Esophagus muscularis mucosa (tissue), 4 donors: ENCODE measurements around the gene NEK11. TPM values are rescaled to one million over a fixed set of nuclear protein-coding genes. Genes with fewer than 3 reads are reported as not detected.
"Not testable (repeated sequence)": the region's sequence is repeated elsewhere in the genome, so short reads cannot be mapped to it uniquely, and the experiment has no call there.

ENCODE experiments used
- DNase-seq: peaks from one replicate; pipeline ENCODE4 v3.0.0-alpha.2; 2017; ENCODE audit errors: extremely low spot score
- H3K27ac ChIP-seq, 4 donors: fragments of 200-600 bp; sonication (generic); replicated peaks in 1 of 4; 1 replicate in 3 of 4; 2 replicates in 1 of 4; pipeline ENCODE4 v1.5.1; 2016 to 2019; ENCODE audit warnings: mild to moderate bottlenecking in 1 of 4
- H3K27me3 ChIP-seq, 4 donors: fragments of 200-600 bp; sonication (generic); one replicate each; pipeline versions ENCODE4 v1.5.1 to v1.6.0; 2016 to 2019
- H3K36me3 ChIP-seq, 4 donors: fragments of 200-600 bp; sonication (generic); one replicate each; pipeline ENCODE4 v1.5.1; 2016 to 2019
- H3K4me1 ChIP-seq, 4 donors: fragments of 200-600 bp; sonication (generic); one replicate each; pipeline ENCODE4 v1.5.1; 2016 to 2019
- H3K4me3 ChIP-seq, 4 donors: fragments of 200-600 bp; sonication (generic); 1 replicate in 2 of 4; 2 replicates in 2 of 4; pipeline ENCODE4 v1.5.1; 2016 to 2019; ENCODE audit warnings: mild to moderate bottlenecking in 4 of 4, moderate library complexity in 1 of 4
- H3K9me3 ChIP-seq, 4 donors: fragments of 200-600 bp; sonication (generic); 1 replicate in 3 of 4; 2 replicates in 1 of 4; pipeline ENCODE4 v1.5.1; 2016 to 2019
- CTCF ChIP-seq, 3 experiments: fragments of 200-600 bp in 2 of 3; fragments of 450-650 bp in 1 of 3; sonication (generic) in 2 of 3; IDR thresholded peaks; one replicate each; pipeline ENCODE4 v1.5.1; 2017 to 2019; ENCODE audit warnings: antibody characterized with exemption in 3 of 3, mild to moderate bottlenecking in 2 of 3, moderate library complexity in 1 of 3
- EP300 ChIP-seq: sonication (generic); formaldehyde crosslinking; IDR thresholded peaks from one replicate; pipeline ENCODE4 v1.6.1; 2017; ENCODE audit warnings: antibody characterized with exemption
- POLR2A ChIP-seq: fragments of 450-650 bp; IDR thresholded peaks from one replicate; pipeline ENCODE4 v1.6.1; 2017; ENCODE audit warnings: antibody characterized with exemption, moderate library complexity, mild to moderate bottlenecking, low read depth
- POLR2AphosphoS5 ChIP-seq, 2 donors: sonication (generic); formaldehyde crosslinking; IDR thresholded peaks; one replicate each; pipeline ENCODE4 v1.6.1; 2017; ENCODE audit warnings: antibody characterized with exemption in 2 of 2
- WGBS: methylation state at CpG from one replicate; pipeline ENCODE4 v1.1.5; 2018; 5-methylcytosine and 5-hydroxymethylcytosine counted together
- intact Hi-C: fragments of 100-400 bp; cut with DNase I; formaldehyde crosslinking; loops from one replicate; pipeline ENCODE4 v1.15.1; 2023
- total RNA-seq, 4 donors: library from RNA; depleted of rRNA; stranded (reverse); fragments of >200 nt; gene quantifications; one replicate each; pipeline versions ENCODE4 v1.1.0 to v1.2.1, GENCODE V29; 2016

Gene NEK11
- total RNA-seq, 4 donors from 2014 or later: 5.4 to 12.0 (median 6.8) TPM

GRCh38 chr3:131329774-131330173, 303.1 kb downstream of the NEK11 start:
- no peak overlapping the region for H3K27ac ChIP-seq
- H3K36me3 ChIP-seq: no peaks in the 10 kb centered on the region
- H3K9me3 ChIP-seq: no peaks in the 10 kb centered on the region
- 83% methylated on average over 5 of the region's 5 CpGs for WGBS
- intact Hi-C loops: no loop called here
- H3K4me1 ChIP-seq: no peaks in the 10 kb centered on the region
- no peak overlapping the region for H3K4me3 ChIP-seq
- no peak for TF ChIP-seq EP300
- no peak for TF ChIP-seq CTCF (IDR thresholded peaks at IDR 0.05)
- no peak for TF ChIP-seq POLR2AphosphoS5 (IDR thresholded peaks at IDR 0.05)
- TF ChIP-seq POLR2A: no peak
- no peak for DNase-seq
- no peaks in the 10 kb centered on the region for H3K27me3 ChIP-seq

DNA sequence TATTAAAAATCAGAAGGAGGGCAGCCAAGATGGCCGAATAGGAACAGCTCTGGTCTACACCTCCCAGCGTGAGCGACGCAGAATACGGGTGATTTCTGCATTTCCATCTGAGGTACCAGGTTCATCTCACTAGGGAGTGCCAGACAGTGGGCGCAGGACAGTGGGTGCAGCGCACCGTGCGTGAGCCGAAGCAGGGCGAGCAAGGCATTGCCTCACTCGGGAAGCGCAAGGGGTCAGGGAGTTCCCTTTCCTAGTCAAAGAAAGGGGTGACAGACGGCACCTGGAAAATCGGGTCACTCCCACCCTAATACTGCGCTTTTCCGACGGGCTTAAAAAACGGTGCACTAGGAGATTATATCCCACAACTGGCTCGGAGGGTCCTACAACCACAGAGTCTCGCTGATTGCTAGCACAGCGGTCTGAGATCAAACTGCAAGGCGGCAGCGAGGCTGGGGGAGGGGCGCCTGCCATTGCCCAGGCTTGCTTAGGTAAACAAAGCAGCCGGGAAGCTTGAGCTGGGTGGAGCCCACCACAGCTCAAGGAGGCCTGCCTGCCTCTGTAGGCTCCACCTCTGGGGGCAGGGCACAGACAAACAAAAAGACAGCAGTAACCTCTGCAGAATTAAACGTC, 304.9 kb downstream of the NEK11 start:
- H3K4me1 ChIP-seq, H3K4me3 ChIP-seq, H3K36me3 ChIP-seq, DNase-seq, H3K27ac ChIP-seq, H3K27me3 ChIP-seq, H3K9me3 ChIP-seq, intact Hi-C loops: not testable (repeated sequence)
- 86% methylated on average over 19 of the region's 27 CpGs for WGBS

GRCh38 chr3:131338948-131339640, 312.4 kb downstream of the NEK11 start:
- intact Hi-C loops: no loop called here
- Histone ChIP-seq H3K4me1 (peaks cover 0 to 7% (median 0%) of the 10 kb centered on the region in 4 donors), H3K27ac (no peak overlapping the region), H3K9me3 (peaks cover 0 to 6% (median 0%) of the 10 kb centered on the region in 4 donors), H3K27me3 (no peaks in the 10 kb centered on the region), H3K4me3 (no peak overlapping the region), H3K36me3 (no peaks in the 10 kb centered on the region)
- no peak for DNase-seq
- TF ChIP-seq CTCF (IDR thresholded peaks at IDR 0.05): no peak
- no peak for TF ChIP-seq POLR2AphosphoS5 (IDR thresholded peaks at IDR 0.05)
- TF ChIP-seq POLR2A: no peak
- TF ChIP-seq EP300: no peak
- 75% methylated on average over 3 of the region's 3 CpGs for WGBS

DNA sequence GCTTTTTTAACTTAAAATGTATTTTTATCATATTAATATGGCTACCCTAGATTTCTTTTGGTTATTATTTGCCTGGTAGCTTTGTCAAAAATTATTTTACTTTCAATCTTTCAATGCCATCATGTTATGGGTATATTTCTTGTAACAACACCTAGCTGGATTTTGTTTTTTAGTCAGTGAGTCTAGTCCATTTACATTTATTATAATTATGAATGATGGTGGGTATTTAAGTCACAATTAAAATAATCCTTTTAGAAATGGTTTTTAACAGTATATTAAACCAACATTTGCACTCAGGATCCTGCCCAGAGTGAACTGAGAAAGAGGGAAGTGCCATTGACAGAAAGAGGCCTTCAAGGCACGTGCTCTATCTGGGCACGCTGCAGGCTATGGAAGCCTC, 315.1 kb downstream of the NEK11 start:
- TF ChIP-seq POLR2AphosphoS5 (IDR thresholded peaks at IDR 0.05): no peak
- no peak for TF ChIP-seq EP300
- no peak for TF ChIP-seq POLR2A
- no peak for TF ChIP-seq CTCF (IDR thresholded peaks at IDR 0.05)
- peaks cover 0 to 6% (median 0%) of the 10 kb centered on the region in 4 donors for H3K9me3 ChIP-seq
- H3K4me3 ChIP-seq: no peak overlapping the region
- peaks cover 0 to 7% (median 0%) of the 10 kb centered on the region in 4 donors for H3K4me1 ChIP-seq
- no peaks in the 10 kb centered on the region for H3K36me3 ChIP-seq
- no peak overlapping the region for H3K27ac ChIP-seq
- H3K27me3 ChIP-seq: no peaks in the 10 kb centered on the region
- intact Hi-C loops: no loop called here
- no peak for DNase-seq
- WGBS: 100% methylated on average over 2 of the region's 2 CpGs

- DNase-seq: no peak
- Histone ChIP-seq H3K9me3 (peaks cover 0 to under 1% (median 0%) of the 10 kb centered on the region in 4 donors), H3K4me3 (no peak overlapping the region), H3K27ac (no peak overlapping the region), H3K27me3 (no peaks in the 10 kb centered on the region), H3K36me3 (no peaks in the 10 kb centered on the region), H3K4me1 (peaks cover 0 to 9% (median 3%) of the 10 kb centered on the region in 4 donors)
- intact Hi-C loops: no loop called here
- TF ChIP-seq POLR2AphosphoS5 (IDR thresholded peaks at IDR 0.05) (no peak), CTCF (IDR thresholded peaks at IDR 0.05) (no peak), EP300 (no peak), POLR2A (no peak)
- WGBS: 89% methylated on average over 2 of the region's 2 CpGs
Measured at GRCh38 chr3:131348911-131349310, 322.2 kb downstream of the NEK11 start.
